SK-N-SH treated with all-trans-retinoic acid at 6 μM for 48 hours (cell line): ENCODE measurements around the gene CCR6.

Experiments
- ATAC-seq: fragments of 200-7000 bp; cut with Tn5 transposase; 3 replicates; pipeline ENCODE4 v1.9.1; 2020; ENCODE audit warnings: mild to moderate bottlenecking, moderate library complexity
- ARNTL ChIP-seq: fragments of 450-650 bp; formaldehyde crosslinking; IDR thresholded peaks from 2 replicates; pipeline ENCODE4 v1.5.0; 2020; ENCODE audit warnings: low read depth, mild to moderate bottlenecking, moderate library complexity, borderline replicate concordance
- BACH2 ChIP-seq: fragments of 250-450 bp; sonication (Bioruptor Pico); IDR thresholded peaks from 2 replicates; pipeline ENCODE4 v1.9.0; 2021; ENCODE audit warnings: mild to moderate bottlenecking, borderline replicate concordance
- ESRRG ChIP-seq: fragments of 250-450 bp; sonication (Bioruptor Pico); IDR thresholded peaks from 2 replicates; pipeline ENCODE4 v1.6.1; 2021; ENCODE audit warnings: mild to moderate bottlenecking
- GLIS3 ChIP-seq: fragments of 250-450 bp; sonication (Bioruptor Pico); IDR thresholded peaks from 2 replicates; pipeline ENCODE4 v1.5.0; 2020; ENCODE audit warnings: mild to moderate bottlenecking, moderate library complexity
- ISL1 ChIP-seq: fragments of 250-450 bp; sonication (Bioruptor Pico); IDR thresholded peaks from 2 replicates; pipeline ENCODE4 v2.1.2; 2022; ENCODE audit warnings: mild to moderate bottlenecking, moderate library complexity
- PPARA ChIP-seq: fragments of 250-450 bp; sonication (Bioruptor Pico); IDR thresholded peaks from 2 replicates; pipeline ENCODE4 v1.5.0; 2020; ENCODE audit warnings: mild to moderate bottlenecking, borderline replicate concordance
- RARB ChIP-seq: fragments of 250-450 bp; sonication (Bioruptor Pico); IDR thresholded peaks from 2 replicates; pipeline ENCODE4 v1.8.0; 2021; ENCODE audit warnings: mild to moderate bottlenecking, moderate library complexity
- SNAI2 ChIP-seq: fragments of 250-450 bp; sonication (Bioruptor Pico); IDR thresholded peaks from 2 replicates; pipeline ENCODE4 v1.5.0; 2020; ENCODE audit warnings: mild to moderate bottlenecking, moderate library complexity
- TCF4 ChIP-seq: fragments of 250-450 bp; sonication (Bioruptor Pico); IDR thresholded peaks from 2 replicates; pipeline ENCODE4 v1.8.0; 2021; ENCODE audit warnings: mild to moderate bottlenecking, moderate library complexity, borderline replicate concordance
- TOX ChIP-seq: fragments of 250-450 bp; sonication (Bioruptor Pico); IDR thresholded peaks from 2 replicates; pipeline ENCODE4 v1.8.0; 2021; ENCODE audit warnings: mild to moderate bottlenecking, moderate library complexity, borderline replicate concordance
- ZFP3 ChIP-seq: fragments of 250-450 bp; sonication (Bioruptor Pico); IDR thresholded peaks from 2 replicates; pipeline ENCODE4 v1.5.0; 2020; ENCODE audit warnings: mild to moderate bottlenecking, moderate library complexity
- ZFP30 ChIP-seq: fragments of 450-650 bp; formaldehyde crosslinking; IDR thresholded peaks from 2 replicates; pipeline ENCODE4 v1.5.0; 2022; ENCODE audit warnings: mild to moderate bottlenecking, moderate library complexity
- ZNF70 ChIP-seq: fragments of 450-650 bp; formaldehyde crosslinking; IDR thresholded peaks from 2 replicates; pipeline ENCODE4 v1.5.0; 2020; ENCODE audit warnings: mild to moderate bottlenecking, moderate library complexity
- ZNF8 ChIP-seq: fragments of 450-650 bp; formaldehyde crosslinking; IDR thresholded peaks from 2 replicates; pipeline ENCODE4 v1.5.0; 2020; ENCODE audit warnings: mild to moderate bottlenecking, moderate library complexity
- TF ChIP-seq, protein P1 (sequence below): fragments of 250-450 bp; sonication (Bioruptor Pico); IDR thresholded peaks from 2 replicates; pipeline ENCODE4 v1.5.0; 2020; ENCODE audit warnings: mild to moderate bottlenecking, moderate library complexity
- TF ChIP-seq, protein P2 (sequence below): fragments of 250-450 bp; sonication (Bioruptor Pico); IDR thresholded peaks from 2 replicates; pipeline ENCODE4 v1.5.1; 2021; ENCODE audit warnings: mild to moderate bottlenecking, moderate library complexity
- TF ChIP-seq, protein P3 (sequence below): fragments of 250-450 bp; sonication (Bioruptor Pico); IDR thresholded peaks from 2 replicates; pipeline ENCODE4 v1.8.0; 2021; ENCODE audit warnings: low read depth, mild to moderate bottlenecking, moderate library complexity, borderline replicate concordance
- TF ChIP-seq, protein P4 (sequence below): fragments of 250-450 bp; sonication (Bioruptor Pico); IDR thresholded peaks from 2 replicates; pipeline ENCODE4 v1.8.0; 2020; ENCODE audit warnings: mild to moderate bottlenecking, moderate library complexity, borderline replicate concordance
- TF ChIP-seq, protein P5 (sequence below): fragments of 250-450 bp; sonication (Bioruptor Pico); IDR thresholded peaks from 2 replicates; pipeline ENCODE4 v1.5.1; 2020; ENCODE audit warnings: low read depth, mild to moderate bottlenecking, moderate library complexity

Gene CCR6

DNA sequence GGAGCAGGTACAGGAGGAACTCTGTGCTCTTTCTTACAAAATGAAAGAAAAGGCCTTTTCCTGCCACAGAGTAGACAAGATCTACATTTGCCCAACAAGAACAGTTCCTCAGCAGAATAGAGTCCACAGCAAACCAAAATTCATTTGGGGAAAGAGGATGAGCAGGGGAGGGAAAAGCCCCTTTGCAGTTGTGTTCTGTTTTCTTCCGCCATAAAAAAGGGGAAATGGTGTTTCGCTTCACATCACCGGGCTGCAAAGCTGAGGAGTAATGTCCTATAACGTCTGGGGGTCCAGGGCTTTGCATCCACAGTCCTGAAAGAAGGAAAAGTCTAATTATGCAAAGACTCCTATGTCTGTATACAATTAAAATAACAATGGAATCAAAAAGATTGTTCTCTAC lies 35.0 kb downstream of the CCR6 start, which contains the start of gene GPR31:
TSS of gene GPR31 (minus strand) at position 118 of the 400 bp plus-strand sequence. CDS start 149 bp downstream, outside the sequence.
- ATAC-seq, result no peak
- TF ChIP-seq ARNTL (CRISPR knock-in tag) (no peak), ZFP30 (CRISPR knock-in tag) (no peak), ISL1 (no peak), ZNF70 (CRISPR knock-in tag) (no peak), ESRRG (CRISPR knock-in tag) (no peak), RARB (CRISPR knock-in tag) (no peak), PPARA (no peak), TOX (CRISPR knock-in tag) (no peak), GLIS3 (CRISPR knock-in tag) (no peak), TCF4 (CRISPR knock-in tag) (no peak), BACH2 (CRISPR knock-in tag) (no peak)
- TF ChIP-seq, protein P1, sequence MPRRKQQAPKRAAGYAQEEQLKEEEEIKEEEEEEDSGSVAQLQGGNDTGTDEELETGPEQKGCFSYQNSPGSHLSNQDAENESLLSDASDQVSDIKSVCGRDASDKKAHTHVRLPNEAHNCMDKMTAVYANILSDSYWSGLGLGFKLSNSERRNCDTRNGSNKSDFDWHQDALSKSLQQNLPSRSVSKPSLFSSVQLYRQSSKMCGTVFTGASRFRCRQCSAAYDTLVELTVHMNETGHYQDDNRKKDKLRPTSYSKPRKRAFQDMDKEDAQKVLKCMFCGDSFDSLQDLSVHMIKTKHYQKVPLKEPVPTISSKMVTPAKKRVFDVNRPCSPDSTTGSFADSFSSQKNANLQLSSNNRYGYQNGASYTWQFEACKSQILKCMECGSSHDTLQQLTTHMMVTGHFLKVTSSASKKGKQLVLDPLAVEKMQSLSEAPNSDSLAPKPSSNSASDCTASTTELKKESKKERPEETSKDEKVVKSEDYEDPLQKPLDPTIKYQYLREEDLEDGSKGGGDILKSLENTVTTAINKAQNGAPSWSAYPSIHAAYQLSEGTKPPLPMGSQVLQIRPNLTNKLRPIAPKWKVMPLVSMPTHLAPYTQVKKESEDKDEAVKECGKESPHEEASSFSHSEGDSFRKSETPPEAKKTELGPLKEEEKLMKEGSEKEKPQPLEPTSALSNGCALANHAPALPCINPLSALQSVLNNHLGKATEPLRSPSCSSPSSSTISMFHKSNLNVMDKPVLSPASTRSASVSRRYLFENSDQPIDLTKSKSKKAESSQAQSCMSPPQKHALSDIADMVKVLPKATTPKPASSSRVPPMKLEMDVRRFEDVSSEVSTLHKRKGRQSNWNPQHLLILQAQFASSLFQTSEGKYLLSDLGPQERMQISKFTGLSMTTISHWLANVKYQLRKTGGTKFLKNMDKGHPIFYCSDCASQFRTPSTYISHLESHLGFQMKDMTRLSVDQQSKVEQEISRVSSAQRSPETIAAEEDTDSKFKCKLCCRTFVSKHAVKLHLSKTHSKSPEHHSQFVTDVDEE (CRISPR knock-in tag), result no peak
- TF ChIP-seq, protein P2, sequence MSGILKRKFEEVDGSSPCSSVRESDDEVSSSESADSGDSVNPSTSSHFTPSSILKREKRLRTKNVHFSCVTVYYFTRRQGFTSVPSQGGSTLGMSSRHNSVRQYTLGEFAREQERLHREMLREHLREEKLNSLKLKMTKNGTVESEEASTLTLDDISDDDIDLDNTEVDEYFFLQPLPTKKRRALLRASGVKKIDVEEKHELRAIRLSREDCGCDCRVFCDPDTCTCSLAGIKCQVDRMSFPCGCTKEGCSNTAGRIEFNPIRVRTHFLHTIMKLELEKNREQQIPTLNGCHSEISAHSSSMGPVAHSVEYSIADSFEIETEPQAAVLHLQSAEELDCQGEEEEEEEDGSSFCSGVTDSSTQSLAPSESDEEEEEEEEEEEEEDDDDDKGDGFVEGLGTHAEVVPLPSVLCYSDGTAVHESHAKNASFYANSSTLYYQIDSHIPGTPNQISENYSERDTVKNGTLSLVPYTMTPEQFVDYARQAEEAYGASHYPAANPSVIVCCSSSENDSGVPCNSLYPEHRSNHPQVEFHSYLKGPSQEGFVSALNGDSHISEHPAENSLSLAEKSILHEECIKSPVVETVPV (CRISPR knock-in tag), result no peak
- TF ChIP-seq, protein P3, sequence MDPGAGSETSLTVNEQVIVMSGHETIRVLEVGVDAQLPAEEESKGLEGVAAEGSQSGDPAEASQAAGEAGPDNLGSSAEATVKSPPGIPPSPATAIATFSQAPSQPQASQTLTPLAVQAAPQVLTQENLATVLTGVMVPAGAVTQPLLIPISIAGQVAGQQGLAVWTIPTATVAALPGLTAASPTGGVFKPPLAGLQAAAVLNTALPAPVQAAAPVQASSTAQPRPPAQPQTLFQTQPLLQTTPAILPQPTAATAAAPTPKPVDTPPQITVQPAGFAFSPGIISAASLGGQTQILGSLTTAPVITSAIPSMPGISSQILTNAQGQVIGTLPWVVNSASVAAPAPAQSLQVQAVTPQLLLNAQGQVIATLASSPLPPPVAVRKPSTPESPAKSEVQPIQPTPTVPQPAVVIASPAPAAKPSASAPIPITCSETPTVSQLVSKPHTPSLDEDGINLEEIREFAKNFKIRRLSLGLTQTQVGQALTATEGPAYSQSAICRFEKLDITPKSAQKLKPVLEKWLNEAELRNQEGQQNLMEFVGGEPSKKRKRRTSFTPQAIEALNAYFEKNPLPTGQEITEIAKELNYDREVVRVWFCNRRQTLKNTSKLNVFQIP, result no peak
- TF ChIP-seq, protein P4, sequence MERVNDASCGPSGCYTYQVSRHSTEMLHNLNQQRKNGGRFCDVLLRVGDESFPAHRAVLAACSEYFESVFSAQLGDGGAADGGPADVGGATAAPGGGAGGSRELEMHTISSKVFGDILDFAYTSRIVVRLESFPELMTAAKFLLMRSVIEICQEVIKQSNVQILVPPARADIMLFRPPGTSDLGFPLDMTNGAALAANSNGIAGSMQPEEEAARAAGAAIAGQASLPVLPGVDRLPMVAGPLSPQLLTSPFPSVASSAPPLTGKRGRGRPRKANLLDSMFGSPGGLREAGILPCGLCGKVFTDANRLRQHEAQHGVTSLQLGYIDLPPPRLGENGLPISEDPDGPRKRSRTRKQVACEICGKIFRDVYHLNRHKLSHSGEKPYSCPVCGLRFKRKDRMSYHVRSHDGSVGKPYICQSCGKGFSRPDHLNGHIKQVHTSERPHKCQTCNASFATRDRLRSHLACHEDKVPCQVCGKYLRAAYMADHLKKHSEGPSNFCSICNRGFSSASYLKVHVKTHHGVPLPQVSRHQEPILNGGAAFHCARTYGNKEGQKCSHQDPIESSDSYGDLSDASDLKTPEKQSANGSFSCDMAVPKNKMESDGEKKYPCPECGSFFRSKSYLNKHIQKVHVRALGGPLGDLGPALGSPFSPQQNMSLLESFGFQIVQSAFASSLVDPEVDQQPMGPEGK (CRISPR knock-in tag), result no peak

DNA sequence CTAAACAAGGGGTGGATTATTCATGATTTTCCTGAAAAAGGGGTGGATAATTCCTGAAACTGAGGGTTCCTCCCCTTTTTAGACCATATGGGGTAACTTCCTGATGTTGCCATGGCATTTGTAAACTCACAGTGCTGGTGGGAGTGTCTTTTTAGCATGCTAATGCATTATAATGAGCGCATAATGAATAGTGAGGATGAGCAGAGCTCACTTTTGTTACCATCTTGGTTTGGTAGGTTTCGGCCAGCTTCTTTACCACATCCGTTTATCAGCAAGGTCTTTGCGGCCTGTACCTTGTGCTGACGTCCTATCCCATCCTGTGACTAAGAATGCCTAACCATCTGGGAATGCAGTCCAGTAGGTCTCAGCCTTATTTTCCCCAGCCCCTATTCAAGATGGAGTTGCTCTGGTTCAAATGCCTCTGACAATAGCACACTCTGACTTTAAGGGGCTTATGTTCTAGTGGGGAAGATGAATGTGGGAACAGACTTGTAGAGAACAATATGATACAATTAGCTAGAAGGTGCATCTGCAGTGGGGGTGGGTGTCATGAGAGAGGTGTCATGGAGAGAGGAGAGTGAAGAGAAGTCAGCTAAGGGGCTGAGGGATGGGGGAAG lies 39.1 kb downstream of the CCR6 start:
- TF ChIP-seq, protein P5, sequence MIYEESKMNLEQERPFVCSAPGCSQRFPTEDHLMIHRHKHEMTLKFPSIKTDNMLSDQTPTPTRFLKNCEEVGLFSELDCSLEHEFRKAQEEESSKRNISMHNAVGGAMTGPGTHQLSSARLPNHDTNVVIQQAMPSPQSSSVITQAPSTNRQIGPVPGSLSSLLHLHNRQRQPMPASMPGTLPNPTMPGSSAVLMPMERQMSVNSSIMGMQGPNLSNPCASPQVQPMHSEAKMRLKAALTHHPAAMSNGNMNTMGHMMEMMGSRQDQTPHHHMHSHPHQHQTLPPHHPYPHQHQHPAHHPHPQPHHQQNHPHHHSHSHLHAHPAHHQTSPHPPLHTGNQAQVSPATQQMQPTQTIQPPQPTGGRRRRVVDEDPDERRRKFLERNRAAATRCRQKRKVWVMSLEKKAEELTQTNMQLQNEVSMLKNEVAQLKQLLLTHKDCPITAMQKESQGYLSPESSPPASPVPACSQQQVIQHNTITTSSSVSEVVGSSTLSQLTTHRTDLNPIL (CRISPR knock-in tag), result no peak
- TF ChIP-seq ZFP3 (CRISPR knock-in tag) (no peak), ZNF8 (CRISPR knock-in tag) (no peak), TCF4 (CRISPR knock-in tag) (no peak), RARB (CRISPR knock-in tag) (no peak), ISL1 (no peak), SNAI2 (CRISPR knock-in tag) (no peak)
- TF ChIP-seq, protein P1 (CRISPR knock-in tag), result no peak
- TF ChIP-seq, protein P2 (CRISPR knock-in tag), result no peak
- ATAC-seq, result no peak
